ENCODE measurements around the gene PPP2R1A. TPM values are rescaled to one million over a fixed set of nuclear protein-coding genes. Genes with fewer than 3 reads are reported as not detected.

PPP2R1A gene
- 178 and 179 TPM in 2 replicates for total RNA-seq

GRCh38 chr19:52189735-52190486, at the start of gene PPP2R1A:
TSS of gene PPP2R1A (plus strand) at chr19:52190052. CDS start at chr19:52190097, 45 bp downstream.

DNA sequence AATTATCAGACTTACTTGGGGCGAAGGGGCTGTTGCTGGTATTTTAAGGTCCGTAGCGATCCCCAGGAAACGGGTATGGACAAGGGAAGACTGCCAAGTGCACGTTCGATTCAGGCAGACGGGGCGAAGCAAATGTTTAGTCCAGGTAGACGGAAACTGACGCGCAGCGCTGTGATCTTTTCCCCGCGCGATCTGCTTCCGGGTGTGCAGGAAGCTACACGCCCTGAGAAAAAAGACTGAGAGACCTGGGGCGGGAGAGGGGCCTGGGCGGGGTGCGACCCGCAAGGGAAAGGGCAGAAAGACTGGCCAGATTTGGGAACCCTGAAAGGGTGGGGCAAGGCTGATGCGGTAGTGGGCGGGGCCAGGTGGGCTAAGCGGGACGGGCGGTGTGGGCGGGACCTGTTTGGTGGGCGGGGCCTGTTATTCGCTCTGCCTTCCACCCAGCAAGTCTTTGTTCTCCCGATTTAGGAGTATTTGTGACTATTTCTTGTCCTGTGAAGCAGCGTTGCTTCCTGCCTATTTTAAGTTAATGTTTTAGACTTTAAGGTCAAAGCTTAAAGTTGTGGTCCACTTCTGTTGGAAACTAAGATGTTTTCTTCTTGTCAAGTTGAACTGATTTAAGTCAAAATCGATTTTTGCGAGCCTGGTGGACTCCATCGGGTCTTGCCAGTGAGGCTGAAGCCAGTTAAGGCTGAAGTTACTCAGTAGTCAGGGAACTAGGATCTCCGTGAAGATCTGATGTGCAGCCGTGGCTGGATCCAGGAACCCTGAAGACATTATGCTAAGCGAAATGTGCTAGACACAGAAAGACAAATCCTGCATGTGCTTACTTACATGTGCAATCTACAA, 18.3 kb upstream of the PPP2R1A start, which contains the start of gene ZNF836:
ZNF836 (minus strand) TSS at position 301 of the 849 bp plus-strand sequence. CDS start 3,549 bp downstream, outside the sequence.

DNA sequence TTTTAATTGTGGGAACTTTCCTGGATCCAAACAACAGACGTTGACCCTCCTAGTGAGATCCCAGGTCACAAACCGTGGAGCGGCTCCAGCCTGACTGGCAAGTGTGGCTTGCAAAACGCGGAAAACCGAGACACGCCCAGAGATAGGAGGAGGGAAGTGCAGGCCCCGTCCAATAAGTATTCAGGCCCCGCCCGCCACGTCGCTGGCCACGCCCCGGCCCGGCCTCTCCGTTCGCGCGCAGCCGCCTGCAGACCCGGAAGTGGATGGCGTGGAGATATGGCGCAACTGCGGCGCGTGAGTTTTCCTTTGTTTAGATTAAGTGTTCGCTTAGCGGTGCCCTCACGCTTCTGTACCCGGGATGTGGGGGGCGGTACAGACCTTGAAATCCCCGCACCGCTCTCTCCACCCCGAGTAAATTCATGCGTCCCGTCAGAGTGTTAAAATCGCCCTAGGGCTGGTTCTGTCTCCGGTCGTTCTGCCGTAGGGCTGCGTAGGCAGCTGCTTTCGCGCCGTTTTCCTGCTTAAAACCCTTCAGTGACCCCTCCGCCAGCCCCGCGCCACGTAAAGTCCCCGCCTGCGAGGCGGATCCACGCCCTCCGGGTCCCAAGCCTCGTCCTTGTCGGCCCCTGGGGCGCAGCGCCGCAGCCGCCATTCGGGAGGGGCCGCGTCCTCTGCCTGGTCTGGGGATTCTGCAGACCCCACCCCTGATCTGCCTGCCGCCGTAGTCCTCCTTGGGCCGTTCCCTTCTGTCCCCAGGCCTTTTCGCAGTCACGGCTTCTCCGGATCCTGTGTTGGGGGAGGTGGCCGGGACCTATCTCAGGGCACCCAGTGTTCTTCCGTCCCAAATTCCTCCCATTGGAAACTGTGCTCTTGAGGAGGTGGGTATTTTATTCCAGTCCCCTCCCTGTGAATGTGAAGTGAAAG, 79.7 kb downstream of the PPP2R1A start, which contains the start of gene ZNF766:
ZNF766 (plus strand) TSS at position 250 of the 924 bp plus-strand sequence; CDS start at position 277, 27 bp downstream.

Other genes starting within 250 kb of the PPP2R1A start
- gene ZNF350, start 203.2 kb upstream of the PPP2R1A start, total RNA-seq: 9.3 and 10.7 TPM in 2 replicates
- 10.4 and 13.5 TPM in 2 replicates for gene ZNF615, start 181.8 kb upstream of the PPP2R1A start, total RNA-seq
- gene ZNF614, start 161.7 kb upstream of the PPP2R1A start, total RNA-seq: 8.6 and 12.0 TPM in 2 replicates
- 10.3 and 11.4 TPM in 2 replicates for gene ZNF432, start 141.2 kb upstream of the PPP2R1A start, total RNA-seq
- gene ZNF841, start 94.3 kb upstream of the PPP2R1A start, total RNA-seq: 20.9 and 30.6 TPM in 2 replicates
- gene ZNF616, start 50.1 kb upstream of the PPP2R1A start, total RNA-seq: 9.1 and 11.4 TPM in 2 replicates
- gene ZNF836, start 18.4 kb upstream of the PPP2R1A start, total RNA-seq: 4.2 and 7.9 TPM in 2 replicates
- gene ZNF766, start 79.5 kb downstream of the PPP2R1A start, total RNA-seq: 11.4 and 14.2 TPM in 2 replicates
- 4.5 and 6.0 TPM in 2 replicates for gene ZNF480, start 107.1 kb downstream of the PPP2R1A start, total RNA-seq
- 1.00 and 2.7 TPM in 2 replicates for gene ZNF610, start 146.2 kb downstream of the PPP2R1A start, total RNA-seq
- gene ZNF880, start 179.9 kb downstream of the PPP2R1A start, total RNA-seq: 23.8 and 28.4 TPM in 2 replicates
- 18.4 and 24.2 TPM in 2 replicates for gene ZNF528, start 207.8 kb downstream of the PPP2R1A start, total RNA-seq
- 0.25 TPM in 1 of 2 replicates, not detected in the other for gene ZNF534, start 239.1 kb downstream of the PPP2R1A start, total RNA-seq

All from uterine smooth muscle cell (primary cell).